Osteocyte (in vitro differentiated cells): ENCODE results near the gene TMEM123. TPM values are rescaled to one million over a fixed set of nuclear protein-coding genes. Genes with fewer than 3 reads are reported as not detected.

Source experiments
- DNase-seq: peaks from one replicate; pipeline ENCODE4 v3.0.0; 2021; ENCODE audit warnings: mixed read lengths; ENCODE audit not compliant: unreplicated experiment; ENCODE audit errors: extremely low spot score
- H3K27ac Mint-ChIP-seq: one replicate; pipeline ENCODE4 v1.8.0; 2021; ENCODE audit warnings: mild to moderate bottlenecking, mixed read lengths; ENCODE audit not compliant: unreplicated experiment
- H3K27me3 Mint-ChIP-seq: one replicate; pipeline ENCODE4 v1.8.0; 2021; ENCODE audit warnings: mixed read lengths; ENCODE audit not compliant: unreplicated experiment
- H3K36me3 Mint-ChIP-seq: one replicate; pipeline ENCODE4 v1.8.0; 2021; ENCODE audit warnings: mixed read lengths; ENCODE audit not compliant: unreplicated experiment
- H3K4me1 Mint-ChIP-seq: one replicate; pipeline ENCODE4 v1.8.0; 2021; ENCODE audit warnings: mixed read lengths; ENCODE audit not compliant: unreplicated experiment
- H3K4me3 Mint-ChIP-seq: one replicate; pipeline ENCODE4 v1.8.0; 2021; ENCODE audit warnings: mild to moderate bottlenecking, moderate library complexity, mixed read lengths; ENCODE audit not compliant: unreplicated experiment
- H3K9me3 Mint-ChIP-seq: one replicate; pipeline ENCODE4 v1.8.0; 2021; ENCODE audit warnings: mixed read lengths; ENCODE audit not compliant: unreplicated experiment
- long read RNA-seq: library from polyadenylated mRNA; unstranded; transcript quantifications from one replicate; pipeline ENCODE4 v2.0.0, GENCODE V29; 2021
- total RNA-seq: library from RNA; stranded (reverse); gene quantifications from 2 replicates; pipeline ENCODE4 v1.2.1, GENCODE V29; 2021
- TF ChIP-seq, protein P1 (sequence below): fragments of 200-600 bp; sonication (generic); IDR thresholded peaks from 2 replicates; pipeline ENCODE4 v1.5.0; 2021; ENCODE audit warnings: antibody characterized with exemption, mild to moderate bottlenecking, moderate library complexity

TMEM123 gene, protein sequence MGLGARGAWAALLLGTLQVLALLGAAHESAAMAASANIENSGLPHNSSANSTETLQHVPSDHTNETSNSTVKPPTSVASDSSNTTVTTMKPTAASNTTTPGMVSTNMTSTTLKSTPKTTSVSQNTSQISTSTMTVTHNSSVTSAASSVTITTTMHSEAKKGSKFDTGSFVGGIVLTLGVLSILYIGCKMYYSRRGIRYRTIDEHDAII
- 244 and 250 TPM in 2 replicates for total RNA-seq
- long read RNA-seq, transcript TMEM123-202 (5 exons, 3,579 nt), result major isoform, 460 of 540 reads
- long read RNA-seq, partial matches to known transcripts, result 26 of 540 reads
- long read RNA-seq, other reads (novel, unspliced or antisense), result 52 of 540 reads

DNA sequence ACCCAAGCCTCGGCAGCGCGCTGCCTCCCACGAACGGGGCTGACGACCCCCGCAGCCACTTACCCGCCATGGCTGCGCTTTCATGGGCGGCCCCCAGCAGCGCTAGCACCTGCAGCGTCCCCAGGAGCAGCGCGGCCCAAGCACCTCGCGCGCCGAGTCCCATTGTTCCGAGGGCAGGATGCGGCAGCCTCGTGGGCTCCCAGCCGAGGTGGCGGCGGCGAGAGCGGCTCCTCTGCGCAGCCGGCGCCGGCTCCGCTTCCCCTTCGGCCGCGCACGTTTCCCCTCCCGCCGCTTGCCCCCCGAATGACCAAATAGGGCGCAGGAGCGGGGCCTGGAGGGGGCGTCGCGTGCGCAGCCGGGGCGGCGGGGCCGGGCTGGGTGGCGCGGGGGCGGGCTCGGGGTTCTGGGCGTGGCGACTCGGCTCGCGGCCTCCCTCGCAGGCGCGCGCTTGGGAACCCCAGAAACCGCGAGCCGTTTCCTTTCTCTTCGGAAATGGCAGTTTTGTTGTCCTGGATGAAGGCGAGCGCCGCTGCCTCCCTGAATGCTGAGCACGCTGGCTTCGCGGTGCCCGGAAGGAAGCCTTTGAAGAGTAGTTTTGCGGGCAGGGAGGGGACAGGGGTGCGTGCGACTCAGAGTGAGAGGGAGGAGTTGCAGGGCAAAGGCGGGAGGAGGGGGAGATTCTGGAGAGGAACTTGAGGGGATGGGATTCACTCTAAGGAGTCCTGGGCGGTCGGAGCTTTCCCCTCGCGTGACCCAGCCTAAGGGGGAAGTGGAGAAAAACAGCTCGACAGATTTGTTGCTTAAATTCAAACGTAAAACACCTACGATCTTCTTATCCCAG lies at the start of gene TMEM123:
TMEM123 (minus strand) TSS at position 305 of the 841 bp plus-strand sequence; CDS start at position 163, 142 bp downstream.
- peak; percentile 86 for DNase-seq
- peak within 1 kb of the TSS; percentile 98 for H3K4me3 Mint-ChIP-seq
- H3K9me3 Mint-ChIP-seq, result no peaks in the 10 kb centered on the region
- no peaks in the 10 kb centered on the region for H3K27me3 Mint-ChIP-seq
- TF ChIP-seq, protein P1, sequence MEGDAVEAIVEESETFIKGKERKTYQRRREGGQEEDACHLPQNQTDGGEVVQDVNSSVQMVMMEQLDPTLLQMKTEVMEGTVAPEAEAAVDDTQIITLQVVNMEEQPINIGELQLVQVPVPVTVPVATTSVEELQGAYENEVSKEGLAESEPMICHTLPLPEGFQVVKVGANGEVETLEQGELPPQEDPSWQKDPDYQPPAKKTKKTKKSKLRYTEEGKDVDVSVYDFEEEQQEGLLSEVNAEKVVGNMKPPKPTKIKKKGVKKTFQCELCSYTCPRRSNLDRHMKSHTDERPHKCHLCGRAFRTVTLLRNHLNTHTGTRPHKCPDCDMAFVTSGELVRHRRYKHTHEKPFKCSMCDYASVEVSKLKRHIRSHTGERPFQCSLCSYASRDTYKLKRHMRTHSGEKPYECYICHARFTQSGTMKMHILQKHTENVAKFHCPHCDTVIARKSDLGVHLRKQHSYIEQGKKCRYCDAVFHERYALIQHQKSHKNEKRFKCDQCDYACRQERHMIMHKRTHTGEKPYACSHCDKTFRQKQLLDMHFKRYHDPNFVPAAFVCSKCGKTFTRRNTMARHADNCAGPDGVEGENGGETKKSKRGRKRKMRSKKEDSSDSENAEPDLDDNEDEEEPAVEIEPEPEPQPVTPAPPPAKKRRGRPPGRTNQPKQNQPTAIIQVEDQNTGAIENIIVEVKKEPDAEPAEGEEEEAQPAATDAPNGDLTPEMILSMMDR, result no peak
- H3K27ac Mint-ChIP-seq, result peak within 1 kb of the TSS; percentile 97
- peaks cover 62% of the 10 kb centered on the region for H3K4me1 Mint-ChIP-seq
- H3K36me3 Mint-ChIP-seq, result peaks cover 3% of the 10 kb centered on the region

DNA sequence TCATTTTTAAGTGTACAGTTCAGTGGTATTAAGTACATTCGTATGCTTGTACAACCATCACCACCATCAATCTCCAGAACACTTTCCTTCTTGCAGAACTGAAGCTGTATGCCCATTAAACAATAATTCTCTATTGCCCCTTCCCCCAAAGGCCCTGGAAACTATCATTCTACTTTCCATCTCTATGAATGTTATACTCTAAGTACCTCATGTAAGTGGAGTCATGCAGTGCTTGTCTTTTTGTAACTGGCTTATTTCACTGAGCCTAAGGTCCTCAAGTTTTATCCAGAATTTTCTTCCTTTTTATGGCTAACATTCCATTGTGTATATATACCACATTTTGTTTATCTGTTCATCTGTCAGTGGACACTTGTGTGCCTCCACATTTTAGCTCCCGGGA lies 48.3 kb upstream of the TMEM123 start:
- H3K4me3 Mint-ChIP-seq, result no peak overlapping the region
- TF ChIP-seq, protein P1, result no peak
- H3K27me3 Mint-ChIP-seq, result peaks cover 6% of the 10 kb centered on the region
- peaks cover 1% of the 10 kb centered on the region for H3K4me1 Mint-ChIP-seq
- H3K27ac Mint-ChIP-seq, result no peak overlapping the region
- no peaks in the 10 kb centered on the region for H3K9me3 Mint-ChIP-seq
- DNase-seq, result no peak
- H3K36me3 Mint-ChIP-seq, result no peaks in the 10 kb centered on the region

DNA sequence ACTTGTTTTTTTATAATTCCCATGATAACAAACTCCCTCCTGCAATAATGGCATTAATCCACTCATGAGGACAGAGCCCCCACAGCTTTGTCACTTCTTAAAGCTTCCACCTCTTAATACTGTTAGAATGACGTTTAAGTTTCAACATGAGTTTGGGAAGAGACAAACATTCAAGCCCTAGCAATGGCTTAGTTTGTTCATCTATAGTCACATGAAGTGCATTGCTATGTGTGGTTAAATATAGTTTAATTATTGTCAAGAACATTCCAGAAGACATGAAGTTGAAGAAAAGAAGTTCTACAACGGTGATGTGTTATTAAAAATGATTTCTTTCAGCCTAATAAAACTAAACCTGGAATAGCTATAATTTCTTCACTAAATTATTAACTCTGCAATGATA lies 47.4 kb upstream of the TMEM123 start:
- no peak overlapping the region for H3K27ac Mint-ChIP-seq
- TF ChIP-seq, protein P1, result no peak

DNA sequence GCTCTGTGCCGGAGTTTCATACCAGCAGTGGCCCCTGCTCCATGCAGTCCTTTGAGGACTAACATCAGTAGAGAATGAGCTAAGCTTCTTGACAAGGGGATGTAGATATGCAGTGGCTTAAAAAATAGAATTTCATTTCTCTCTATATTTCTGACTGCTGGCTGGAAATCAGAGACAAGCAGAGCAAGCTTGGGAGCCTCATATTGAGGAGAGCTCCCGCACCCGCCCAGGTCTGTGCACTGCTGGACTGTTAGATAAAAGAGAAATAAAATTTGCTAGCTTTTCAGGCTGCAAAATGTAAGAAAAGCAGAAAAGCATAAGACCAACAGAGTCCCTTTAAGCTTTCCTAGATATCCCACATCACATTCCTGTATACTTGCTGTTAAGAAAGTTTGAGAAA lies 46.6 kb upstream of the TMEM123 start:
- TF ChIP-seq, protein P1, result no peak
- Mint-ChIP-seq H3K36me3 (no peaks in the 10 kb centered on the region), H3K27me3 (peaks cover 6% of the 10 kb centered on the region), H3K9me3 (no peaks in the 10 kb centered on the region), H3K27ac (no peak overlapping the region), H3K4me3 (no peak overlapping the region), H3K4me1 (peaks cover 4% of the 10 kb centered on the region)
- no peak for DNase-seq

More for the DNA sequence above, 47.4 kb upstream of the TMEM123 start:
- Mint-ChIP-seq H3K4me1 (peaks cover 4% of the 10 kb centered on the region), H3K27me3 (peaks cover 6% of the 10 kb centered on the region), H3K9me3 (no peaks in the 10 kb centered on the region), H3K4me3 (no peak overlapping the region), H3K36me3 (no peaks in the 10 kb centered on the region)
- no peak for DNase-seq

DNA sequence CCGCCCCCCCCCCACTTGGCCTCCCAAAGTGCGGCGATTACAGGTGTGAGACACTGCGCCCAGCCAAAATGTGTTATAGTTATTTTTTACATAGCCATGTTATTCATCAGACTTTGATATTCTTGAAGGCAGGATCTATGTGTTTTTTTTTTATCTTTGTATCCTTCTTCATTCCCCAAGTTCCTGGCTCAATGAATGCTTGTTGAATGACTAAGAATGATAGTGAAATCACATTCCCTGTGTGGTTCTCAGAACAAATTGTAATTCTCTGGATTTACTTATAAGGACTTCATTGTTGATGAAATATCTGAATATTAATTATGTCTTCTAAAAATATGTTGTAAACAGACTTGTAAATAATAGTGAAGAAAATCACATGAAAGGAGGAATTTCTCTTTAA lies 44.5 kb upstream of the TMEM123 start:
- no peaks in the 10 kb centered on the region for H3K27me3 Mint-ChIP-seq
- no peak overlapping the region for H3K4me3 Mint-ChIP-seq
- no peak overlapping the region for H3K27ac Mint-ChIP-seq
- no peak for DNase-seq
- H3K4me1 Mint-ChIP-seq, result peaks cover 4% of the 10 kb centered on the region
- no peaks in the 10 kb centered on the region for H3K36me3 Mint-ChIP-seq
- TF ChIP-seq, protein P1, result no peak
- H3K9me3 Mint-ChIP-seq, result no peaks in the 10 kb centered on the region
